Fibroblast of skin of right quadriceps (primary cell): ENCODE measurements around the gene FGFRL1.
"Not testable (repeated sequence)": the region's sequence is repeated elsewhere in the genome, so short reads cannot be mapped to it uniquely, and the experiment has no call there.

Source experiments
- DNase-seq: peaks from one replicate; pipeline ENCODE4 v3.0.0-alpha.2; 2013

Gene FGFRL1

GRCh38 chr4:1041936-1042330 is 30.5 kb downstream of the FGFRL1 start:
- no peak for DNase-seq

- DNase-seq = no peak
These were observed 31.1 kb downstream of the FGFRL1 start for GRCh38 chr4:1042352-1043055.

GRCh38 chr4:1043162-1043561 is 31.7 kb downstream of the FGFRL1 start:
- no peak for DNase-seq

GRCh38 chr4:1043651-1044468 is 32.4 kb downstream of the FGFRL1 start:
- peak; percentile 99 for DNase-seq

- no peak for DNase-seq
These were observed 33.2 kb downstream of the FGFRL1 start for GRCh38 chr4:1044469-1045192.

GRCh38 chr4:1045193-1045594 is 33.8 kb downstream of the FGFRL1 start:
- no peak for DNase-seq

- no peak for DNase-seq
These were observed 34.3 kb downstream of the FGFRL1 start for GRCh38 chr4:1045595-1046201.

- DNase-seq = peak; percentile 83
These were observed 35.2 kb downstream of the FGFRL1 start for GRCh38 chr4:1046581-1047011.

- DNase-seq = no peak
These were observed 35.9 kb downstream of the FGFRL1 start for GRCh38 chr4:1047106-1047975.

- DNase-seq = no peak
These were observed 36.7 kb downstream of the FGFRL1 start for GRCh38 chr4:1047976-1048772.

GRCh38 chr4:1048773-1049590 is 37.6 kb downstream of the FGFRL1 start:
- no peak for DNase-seq

- DNase-seq = no peak
These were observed 38.1 kb downstream of the FGFRL1 start for GRCh38 chr4:1049591-1049905.

GRCh38 chr4:1050486-1051213 is 39.2 kb downstream of the FGFRL1 start:
- DNase-seq = no peak

- no peak for DNase-seq
These were observed 40.0 kb downstream of the FGFRL1 start for GRCh38 chr4:1051472-1051871.

- no peak for DNase-seq
These were observed 40.8 kb downstream of the FGFRL1 start for GRCh38 chr4:1052231-1052671.

- peak; percentile 84 for DNase-seq
These were observed 41.7 kb downstream of the FGFRL1 start for GRCh38 chr4:1053080-1053661.

GRCh38 chr4:1053891-1054290 is 42.5 kb downstream of the FGFRL1 start:
- DNase-seq = not testable (repeated sequence)

- DNase-seq = not testable (repeated sequence)
These were observed 43.3 kb downstream of the FGFRL1 start for GRCh38 chr4:1054696-1055242.

GRCh38 chr4:1055243-1055701 is 43.8 kb downstream of the FGFRL1 start:
- DNase-seq = not testable (repeated sequence)
